CD4-positive, alpha-beta T cell treated with Interleukin-4 for 1 hour (primary cell): Measurements from ENCODE around the gene INPP5E.
A peak's percentile ranks its signal among the peaks of the same experiment; 100 is the strongest.

ENCODE experiments used
- DNase-seq, 2 donors: peaks; one replicate each; pipeline ENCODE4 v3.0.0-alpha.2; 2020 to 2022

The INPP5E gene

GRCh38 chr9:136439481-136440408 lies at the start of gene INPP5E:
Gene INPP5E, minus strand, starts transcription at chr9:136439845. Its CDS starts 426 bp downstream, at chr9:136439419.
- DNase-seq: peak; percentile 76 to 86

DNA sequence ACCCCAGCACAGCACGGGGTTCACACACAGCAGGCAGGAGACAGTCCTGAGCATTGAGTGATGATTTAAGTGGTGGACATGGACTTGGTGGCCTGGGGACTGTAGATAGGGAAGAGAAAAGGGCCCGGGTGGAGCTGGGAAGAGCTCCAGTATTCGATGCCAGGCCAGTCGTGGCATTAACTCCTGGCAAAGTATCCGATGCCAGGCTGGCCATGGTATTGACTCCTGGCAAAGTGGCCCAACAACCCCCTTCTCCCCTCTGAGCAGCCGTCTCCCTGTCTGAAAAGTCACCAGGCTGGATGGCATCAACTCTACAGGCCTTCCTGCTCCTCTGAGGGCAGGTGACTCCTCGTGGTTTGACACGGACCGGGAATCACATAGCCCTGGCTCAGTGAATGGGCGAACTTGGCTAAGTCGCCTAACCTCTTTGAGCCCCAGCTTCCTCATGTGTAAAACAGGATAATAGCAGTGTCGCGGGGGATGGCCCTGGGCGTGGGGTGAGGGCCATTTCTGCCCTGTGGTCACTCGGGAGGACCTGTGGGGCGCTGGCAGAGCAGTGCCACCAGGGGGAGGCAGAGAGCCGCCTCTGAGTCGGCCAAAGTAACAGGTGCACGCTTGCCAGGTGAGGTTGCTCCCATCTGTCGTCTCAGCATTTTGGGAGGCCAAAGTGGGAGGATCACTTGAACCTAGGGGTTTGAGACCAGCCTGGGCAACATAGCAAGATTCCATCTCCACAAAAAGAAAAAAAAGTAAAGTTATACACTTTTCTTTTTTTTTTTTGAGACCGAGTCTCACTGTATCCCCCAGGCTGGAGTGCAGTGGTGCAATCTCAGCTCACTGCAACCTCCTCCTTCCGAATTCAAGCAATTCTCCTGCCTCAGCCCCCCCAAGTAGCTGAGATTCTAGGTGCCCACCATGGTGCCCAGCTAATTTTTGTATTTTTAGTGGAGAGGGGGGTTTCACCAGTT lies 48.9 kb upstream of the INPP5E start:
- DNase-seq: peak; percentile 73 to 76

GRCh38 chr9:136487672-136488071 lies 48.0 kb upstream of the INPP5E start:
- no peak for DNase-seq

GRCh38 chr9:136486823-136487620 lies 47.4 kb upstream of the INPP5E start:
- DNase-seq: no peak

DNA sequence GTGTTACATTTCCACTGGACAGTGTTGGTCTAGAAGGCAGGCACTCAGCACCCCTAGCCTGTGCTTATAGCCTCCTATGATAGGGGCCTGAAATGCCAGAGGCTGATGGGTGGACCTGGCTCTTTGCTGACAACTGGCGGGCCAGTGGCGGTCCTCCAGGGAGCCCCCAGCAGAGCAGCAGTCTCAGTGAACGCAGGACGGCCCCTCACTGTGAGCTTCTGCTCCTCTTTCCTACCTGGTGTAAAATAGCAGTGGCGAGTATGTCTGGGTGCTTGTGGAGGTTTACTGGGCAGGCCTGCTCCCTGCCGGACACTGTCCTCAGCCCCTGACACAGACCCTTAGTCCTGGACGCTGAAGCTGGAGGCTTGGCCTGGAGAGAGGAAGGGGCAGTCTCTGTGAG lies 46.5 kb upstream of the INPP5E start:
- no peak for DNase-seq

DNA sequence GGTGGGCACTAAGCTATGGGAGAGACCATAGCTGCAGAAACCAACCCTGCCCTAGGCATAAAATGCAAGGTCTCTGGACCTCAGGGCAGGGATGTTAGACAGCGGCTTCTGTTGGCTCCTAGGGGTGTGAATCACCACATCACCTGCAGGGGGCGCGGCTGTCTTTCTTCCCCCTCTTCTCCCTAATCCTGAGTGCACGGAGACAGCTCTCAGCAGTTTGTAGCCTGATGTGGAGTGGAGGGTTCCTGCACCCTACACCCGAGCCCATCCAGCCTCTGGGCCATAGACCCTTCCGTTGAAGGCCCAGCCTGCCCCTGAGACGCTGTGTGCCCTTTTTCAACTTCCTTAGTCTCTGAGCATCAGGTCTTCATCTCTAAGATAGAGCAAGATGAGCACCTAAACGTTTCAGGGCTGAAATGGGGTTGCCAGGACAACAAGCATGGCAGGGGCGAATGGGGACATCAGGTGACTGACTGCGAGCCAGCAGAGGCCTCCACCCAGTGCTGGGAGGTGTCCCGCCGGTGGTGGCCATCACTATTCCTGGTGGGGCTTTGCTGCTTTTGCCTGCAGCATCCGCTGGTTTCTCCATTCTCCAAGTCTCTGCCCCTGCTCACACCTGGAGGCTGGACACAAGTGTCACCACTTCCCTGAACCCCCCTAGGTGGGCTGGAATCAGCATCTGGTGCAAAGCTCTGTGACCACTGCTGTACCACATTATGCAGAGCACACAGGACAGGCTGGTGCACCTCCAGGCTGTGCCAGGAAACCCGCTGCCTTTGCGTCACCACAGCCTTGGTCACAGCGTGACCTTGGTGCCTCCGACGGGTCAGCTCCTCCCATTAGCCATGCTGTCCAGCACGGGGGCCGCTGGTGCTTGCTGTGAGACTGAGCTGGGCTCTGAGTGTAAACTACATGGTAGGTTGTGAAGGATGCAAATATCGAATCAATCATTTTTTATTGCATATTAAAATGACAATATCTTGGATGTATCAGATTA lies 45.7 kb upstream of the INPP5E start:
- peak; percentile 82 to 83 for DNase-seq

GRCh38 chr9:136484153-136485048 lies 44.8 kb upstream of the INPP5E start:
- DNase-seq: no peak

DNA sequence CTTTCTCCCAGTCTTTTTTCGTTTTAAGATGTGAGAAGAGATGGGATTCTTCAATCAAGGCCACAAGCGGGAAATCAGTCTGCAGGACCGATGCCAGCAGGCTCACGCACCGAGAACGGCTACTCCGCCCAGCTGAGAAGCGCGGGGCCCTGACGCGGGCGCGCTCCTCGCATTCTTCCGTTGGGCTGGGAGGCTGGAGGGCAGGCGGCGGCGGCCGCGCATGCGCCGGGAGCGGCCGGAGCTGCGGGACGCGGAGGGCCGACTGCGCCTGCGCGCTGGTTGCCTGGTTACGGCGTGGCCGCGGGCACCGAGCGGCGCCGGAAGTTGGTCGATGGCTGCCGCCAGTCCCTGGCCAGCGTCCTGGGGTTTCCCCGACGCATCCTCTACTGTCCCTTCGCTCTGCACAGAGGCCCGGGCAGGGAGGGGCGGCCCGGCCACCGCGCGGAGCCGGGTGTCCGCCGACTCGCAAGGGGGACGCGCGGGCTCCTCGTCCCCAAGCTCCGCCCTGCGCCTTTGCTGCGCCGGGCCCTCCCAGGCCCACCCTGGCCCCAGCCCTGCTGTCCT lies 44.0 kb upstream of the INPP5E start:
- DNase-seq: peak; percentile 95

GRCh38 chr9:136482793-136483588 lies 43.3 kb upstream of the INPP5E start, which contains the start of gene SEC16A:
Gene SEC16A, minus strand, starts transcription at chr9:136483040. Its CDS starts 5,425 bp downstream, at chr9:136477615.
- peak; percentile 98 to 99 for DNase-seq

- DNase-seq: peak; percentile 61 to 65
Measured at GRCh38 chr9:136482046-136482792, 42.6 kb upstream of the INPP5E start.

DNA sequence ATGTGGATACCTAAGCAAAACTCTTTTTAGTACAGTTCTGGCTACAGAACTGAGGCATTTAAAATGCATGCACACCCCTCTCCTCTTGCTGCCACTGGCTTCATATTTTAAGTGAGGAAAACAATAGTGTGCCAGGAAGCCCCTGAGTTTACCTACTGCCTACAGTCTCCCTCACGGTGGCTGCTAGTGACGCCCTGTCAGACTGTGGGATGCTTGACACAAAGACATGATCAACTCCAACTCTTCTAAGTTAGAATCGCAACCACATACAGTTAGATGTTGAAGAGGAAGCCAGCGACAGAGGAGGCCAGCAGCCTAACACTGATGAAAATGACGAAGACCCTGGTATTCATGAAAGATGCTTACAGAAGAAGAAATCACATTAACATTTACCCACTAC lies 41.9 kb upstream of the INPP5E start:
- DNase-seq: peak in 1 of 2 donors; percentile 25

- DNase-seq: no peak
Measured at GRCh38 chr9:136476369-136477150, 36.9 kb upstream of the INPP5E start.

- DNase-seq: no peak
Measured at GRCh38 chr9:136474974-136475865, 35.6 kb upstream of the INPP5E start.

DNA sequence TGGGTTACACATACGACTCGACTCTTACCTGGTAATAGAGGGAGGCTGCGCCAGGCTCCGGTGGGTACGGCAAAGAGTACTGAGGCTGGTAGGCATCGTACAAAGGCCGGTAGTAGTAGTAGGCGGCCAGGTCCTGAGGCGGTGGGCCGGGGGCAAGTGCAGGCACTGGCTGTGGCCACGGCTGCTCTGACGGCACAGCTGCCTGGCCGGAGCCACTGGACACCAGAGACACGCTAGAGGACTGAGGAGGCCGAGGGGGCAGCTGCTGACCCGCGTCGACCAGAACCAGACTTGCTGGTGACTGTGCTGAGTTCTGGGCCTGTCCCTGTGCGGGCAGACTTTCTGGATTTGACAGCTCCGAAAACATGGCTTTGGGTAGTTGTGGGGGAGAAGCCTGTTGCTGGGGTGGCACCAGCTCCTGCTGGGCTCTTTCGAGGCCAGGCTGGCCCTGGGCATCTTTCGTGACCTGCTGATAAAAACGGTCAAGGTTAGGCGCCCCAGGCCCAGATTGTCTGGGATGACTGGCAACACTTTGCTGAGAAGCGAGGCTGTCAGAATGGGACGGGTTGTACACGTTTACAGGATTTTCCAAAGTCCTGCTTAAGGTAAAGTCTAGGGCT lies 34.5 kb upstream of the INPP5E start:
- no peak for DNase-seq

DNA sequence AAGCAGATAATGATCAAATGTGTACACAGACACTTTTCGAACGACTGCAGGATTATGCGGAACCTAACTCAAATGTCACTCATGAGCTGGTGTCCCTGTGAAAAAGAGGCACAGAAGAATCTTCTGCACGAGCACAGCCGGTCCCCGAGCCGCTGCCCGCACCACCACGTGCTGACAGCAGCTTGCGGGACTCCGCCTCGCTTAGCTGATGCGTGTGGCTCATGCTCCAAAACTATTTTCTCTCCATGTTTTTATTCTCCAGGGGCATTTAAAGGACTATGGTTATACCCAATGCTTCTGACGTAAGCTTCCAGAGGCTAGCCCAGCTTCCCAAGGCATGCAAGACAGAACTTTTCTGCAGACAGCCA lies 33.7 kb upstream of the INPP5E start:
- no peak for DNase-seq
